Measurements from ENCODE around the gene PRH2. TPM values are rescaled to one million over a fixed set of nuclear protein-coding genes. Genes with fewer than 3 reads are reported as not detected.

The PRH2 gene
- total RNA-seq, 1 experiment from 2014 or later: not detected

DNA sequence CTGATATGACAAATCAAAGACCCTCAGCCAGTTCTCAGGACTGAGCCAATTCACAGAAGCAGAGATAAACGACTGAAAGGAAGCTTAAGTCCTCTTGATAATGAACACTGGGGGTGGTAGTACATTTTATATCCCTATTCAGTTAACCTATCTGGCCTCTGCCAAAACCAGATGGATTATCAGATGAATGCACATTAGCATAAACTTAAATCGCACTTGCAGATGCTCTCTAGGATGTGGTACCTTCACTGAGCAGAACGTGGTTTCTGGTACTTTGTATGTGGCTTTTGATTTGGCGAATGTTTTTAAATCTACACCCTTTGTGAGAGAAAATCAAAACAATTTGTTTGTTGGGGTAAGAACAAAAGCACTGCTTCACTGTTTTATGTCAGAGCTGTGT, 31.2 kb downstream of the PRH2 start:
- DNase-seq (ENCODE audit: low read depth): no peak

DNA sequence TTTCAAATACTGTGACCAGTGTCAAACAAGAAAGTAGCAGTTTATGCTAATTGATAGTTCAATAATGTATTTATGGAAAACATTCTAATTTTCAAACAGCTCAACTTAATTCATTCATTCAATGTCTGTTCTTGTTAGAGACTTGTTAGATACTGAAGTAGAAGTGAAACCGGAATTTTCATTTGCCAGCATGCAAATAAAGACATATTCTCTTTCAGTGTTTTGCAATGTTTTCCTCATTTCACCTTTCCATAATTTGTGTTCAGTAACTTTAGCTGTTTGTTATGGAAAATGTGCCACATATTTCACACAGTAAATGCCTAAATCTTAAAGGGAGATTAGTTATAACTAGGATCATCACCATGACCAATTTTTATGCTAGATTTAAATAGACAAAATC, 36.4 kb downstream of the PRH2 start:
- no peak for DNase-seq (ENCODE audit: low read depth)

DNA sequence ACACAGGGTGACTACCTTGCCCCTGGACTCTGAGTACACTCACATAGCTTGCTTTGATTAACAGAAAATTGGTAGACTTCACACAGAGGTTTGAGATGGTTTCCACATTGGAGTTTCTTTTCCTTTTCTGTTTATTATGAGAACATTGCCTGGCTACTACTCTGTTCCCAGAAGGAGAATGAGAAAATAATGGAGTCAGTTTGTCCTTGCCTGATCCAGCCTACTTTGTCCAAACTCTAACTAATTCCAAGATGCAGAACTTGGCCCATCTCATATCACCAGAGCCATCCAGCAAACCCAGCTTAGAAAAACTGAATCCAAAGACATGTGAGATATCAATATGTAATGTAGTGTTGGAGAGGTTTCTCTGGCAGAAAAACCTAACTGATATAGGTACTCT, 37.3 kb downstream of the PRH2 start:
- DNase-seq (ENCODE audit: low read depth): no peak

DNA sequence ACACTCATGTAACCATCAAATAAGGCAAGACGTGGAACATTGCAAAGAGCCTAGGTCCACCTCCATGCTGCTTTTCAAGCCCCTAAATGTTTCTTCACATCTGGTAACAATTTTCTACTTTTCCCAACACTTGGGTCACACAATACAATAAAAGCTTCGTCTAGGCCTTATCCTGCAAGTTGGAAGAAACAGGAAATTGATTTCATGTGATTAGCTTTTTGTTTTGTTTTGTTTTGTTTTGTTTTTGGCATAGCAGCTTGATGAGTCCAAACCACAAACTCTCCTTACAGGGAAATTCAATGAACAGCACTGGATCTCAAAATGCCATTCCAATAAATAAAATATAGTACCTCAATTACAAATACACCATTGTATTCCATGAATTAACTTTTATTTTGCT, 38.4 kb downstream of the PRH2 start:
- DNase-seq (ENCODE audit: low read depth): no peak

DNA sequence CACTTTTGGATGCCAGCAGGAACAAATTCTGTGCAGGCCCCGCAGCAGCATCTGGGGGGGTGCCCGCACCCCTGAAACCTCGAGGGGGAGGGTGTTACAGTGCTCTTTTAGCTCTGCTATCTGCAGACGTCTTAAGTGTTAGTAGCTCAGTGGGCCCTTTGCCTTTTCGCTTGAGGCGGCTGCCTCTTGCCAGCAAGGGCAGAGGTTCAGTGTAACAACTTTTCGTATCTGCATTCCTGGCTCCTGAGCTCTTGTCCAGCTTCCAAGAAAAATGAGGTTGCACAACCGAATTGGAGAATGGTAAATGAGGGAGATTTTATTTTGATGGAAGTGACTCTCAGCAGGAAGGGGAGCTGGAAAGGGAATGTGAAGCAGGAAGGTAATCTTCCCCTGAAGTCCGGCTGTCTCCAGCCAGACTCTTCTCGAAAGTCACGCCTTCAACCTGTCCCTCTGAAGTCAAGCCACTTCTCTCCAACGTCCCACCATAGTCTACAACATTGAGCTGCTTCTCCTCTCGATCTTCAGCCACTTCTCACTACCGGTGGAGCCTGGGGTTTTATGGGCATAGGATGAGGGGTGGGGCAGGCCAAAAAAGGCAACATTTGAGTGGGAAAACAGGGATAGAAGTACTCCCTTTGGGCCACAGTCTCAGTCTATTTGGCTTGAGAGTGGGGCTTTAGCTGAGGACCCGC, 39.9 kb downstream of the PRH2 start:
- DNase-seq (ENCODE audit: low read depth): no peak

DNA sequence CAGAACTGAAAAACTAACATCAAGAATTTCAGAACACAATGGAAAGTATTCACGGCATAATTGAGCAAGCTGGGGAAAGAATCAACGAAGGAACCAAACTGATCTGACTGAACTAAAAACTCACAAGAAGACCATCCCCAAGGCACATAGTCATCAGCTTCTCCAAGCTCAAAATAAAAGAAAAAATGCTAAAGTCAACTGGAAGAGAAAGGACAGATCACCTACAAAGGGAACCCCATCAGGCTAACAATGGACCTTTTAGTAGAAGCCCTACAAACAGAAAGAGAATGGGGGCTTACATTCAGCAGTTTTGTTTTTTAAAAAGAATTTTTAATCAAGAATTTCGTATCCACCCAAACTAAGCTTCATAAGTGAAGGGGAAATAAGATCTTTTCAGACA, 45.9 kb downstream of the PRH2 start:
- DNase-seq (ENCODE audit: low read depth): no peak

DNA sequence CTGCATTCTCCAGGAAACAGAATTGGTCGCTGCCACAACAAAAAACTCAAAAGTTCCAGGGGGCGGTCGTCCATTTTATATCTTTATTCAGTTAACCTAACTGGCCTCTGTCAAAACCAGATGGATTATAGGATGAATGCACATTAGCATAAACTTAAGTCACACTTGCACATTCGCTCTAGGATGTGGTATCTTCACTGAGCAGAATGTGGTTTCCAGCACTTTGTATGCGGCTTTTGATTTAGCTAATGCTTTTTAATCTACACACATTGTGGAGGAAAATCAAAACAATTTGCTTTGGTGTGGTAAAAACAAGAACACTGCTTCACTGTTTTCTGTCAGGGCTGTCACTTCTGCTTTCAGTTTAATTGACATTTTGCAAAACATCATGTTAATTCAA, 53.2 kb downstream of the PRH2 start:
- no peak for DNase-seq (ENCODE audit: low read depth)

Other genes with a start within 250 kb of the PRH2 start
- gene YBX3, start 205.9 kb upstream of the PRH2 start, total RNA-seq (2014; rRNA removed; shearing (Covaris generic)): 25.3 and 27.6 TPM in 2 replicates
- gene TAS2R7, start 126.6 kb upstream of the PRH2 start, total RNA-seq (2014; rRNA removed; shearing (Covaris generic)): not detected in 2 replicates
- not detected in 2 replicates for gene TAS2R8, start 122.0 kb upstream of the PRH2 start, total RNA-seq (2014; rRNA removed; shearing (Covaris generic))
- not detected in 2 replicates for gene TAS2R9, start 119.1 kb upstream of the PRH2 start, total RNA-seq (2014; rRNA removed; shearing (Covaris generic))
- not detected in 2 replicates for gene TAS2R10, start 102.9 kb upstream of the PRH2 start, total RNA-seq (2014; rRNA removed; shearing (Covaris generic))
- 0.74 TPM in 1 of 2 replicates, not detected in the other for gene PRR4, start 79.8 kb upstream of the PRH2 start, total RNA-seq (2014; rRNA removed; shearing (Covaris generic))
- gene PRH1, start 45.0 kb upstream of the PRH2 start, total RNA-seq (2014; rRNA removed; shearing (Covaris generic)): 1.1 and 6.4 TPM in 2 replicates
- gene TAS2R13, start 19.7 kb upstream of the PRH2 start, total RNA-seq (2014; rRNA removed; shearing (Covaris generic)): 0.29 TPM in 1 of 2 replicates, not detected in the other
- 0.15 TPM in 1 of 2 replicates, not detected in the other for gene TAS2R14, start 10.0 kb downstream of the PRH2 start, total RNA-seq (2014; rRNA removed; shearing (Covaris generic))
- 0.34 TPM in 1 of 2 replicates, not detected in the other for gene TAS2R50, start 57.7 kb downstream of the PRH2 start, total RNA-seq (2014; rRNA removed; shearing (Covaris generic))
- 0.74 TPM in 1 of 2 replicates, not detected in the other for gene TAS2R20, start 69.1 kb downstream of the PRH2 start, total RNA-seq (2014; rRNA removed; shearing (Covaris generic))
- 9.0 TPM in 1 of 2 replicates, not detected in the other for gene TAS2R19, start 93.4 kb downstream of the PRH2 start, total RNA-seq (2014; rRNA removed; shearing (Covaris generic))
- gene TAS2R31, start 102.2 kb downstream of the PRH2 start, total RNA-seq (2014; rRNA removed; shearing (Covaris generic)): 0.97 TPM in 1 of 2 replicates, not detected in the other
- not detected in 2 replicates for gene TAS2R46, start 133.1 kb downstream of the PRH2 start, total RNA-seq (2014; rRNA removed; shearing (Covaris generic))
- 1.6 TPM in 1 of 2 replicates, not detected in the other for gene TAS2R43, start 163.1 kb downstream of the PRH2 start, total RNA-seq (2014; rRNA removed; shearing (Covaris generic))
- 0.46 TPM in 1 of 2 replicates, not detected in the other for gene TAS2R30, start 205.4 kb downstream of the PRH2 start, total RNA-seq (2014; rRNA removed; shearing (Covaris generic))
- 7.7 and 7.9 TPM in 2 replicates for gene SMIM10L1, start 242.0 kb downstream of the PRH2 start, total RNA-seq (2014; rRNA removed; shearing (Covaris generic))